ENCODE results near the gene HACD1.

HACD1 gene

GRCh38 chr10:17617031-17617911 lies at the start of gene HACD1:
Gene HACD1 (minus strand): TSS chr10:17617374. CDS start chr10:17617339, 35 bp downstream.
- DNase-seq, result peak; percentile 38 to 65

- DNase-seq, result no peak
Measured at GRCh38 chr10:17665747-17666146, 48.6 kb upstream of the HACD1 start.

- no peak for DNase-seq
Measured at GRCh38 chr10:17663450-17663849, 46.3 kb upstream of the HACD1 start.

GRCh38 chr10:17662193-17663138 lies 45.3 kb upstream of the HACD1 start:
- peak in 1 of 2 donors; percentile 14 for DNase-seq

- DNase-seq, result no peak
Measured at GRCh38 chr10:17661510-17661909, 44.3 kb upstream of the HACD1 start.

- no peak for DNase-seq
Measured at GRCh38 chr10:17660921-17661320, 43.7 kb upstream of the HACD1 start.

- DNase-seq, result no peak
Measured at GRCh38 chr10:17659365-17659764, 42.2 kb upstream of the HACD1 start.

- no peak for DNase-seq
Measured at GRCh38 chr10:17657103-17657500, 39.9 kb upstream of the HACD1 start.

GRCh38 chr10:17655567-17656146 lies 38.5 kb upstream of the HACD1 start:
- peak in 1 of 2 donors; percentile 74 for DNase-seq

GRCh38 chr10:17655009-17655408 lies 37.8 kb upstream of the HACD1 start:
- no peak for DNase-seq

GRCh38 chr10:17652585-17652984 lies 35.4 kb upstream of the HACD1 start:
- DNase-seq, result no peak

- DNase-seq, result no peak
Measured at GRCh38 chr10:17651896-17652295, 34.7 kb upstream of the HACD1 start.

- no peak for DNase-seq
Measured at GRCh38 chr10:17650416-17650815, 33.2 kb upstream of the HACD1 start.

- DNase-seq, result no peak
Measured at GRCh38 chr10:17649836-17650235, 32.7 kb upstream of the HACD1 start.

GRCh38 chr10:17649052-17649451 lies 31.9 kb upstream of the HACD1 start:
- no peak for DNase-seq

- DNase-seq, result no peak
Measured at GRCh38 chr10:17648243-17649035, 31.3 kb upstream of the HACD1 start.

GRCh38 chr10:17647326-17647725 lies 30.2 kb upstream of the HACD1 start:
- DNase-seq, result peak in 1 of 2 donors; percentile 70

- DNase-seq, result no peak
Measured at GRCh38 chr10:17645621-17646345, 28.6 kb upstream of the HACD1 start.

GRCh38 chr10:17644485-17644943 lies 27.3 kb upstream of the HACD1 start:
- no peak for DNase-seq

GRCh38 chr10:17643755-17644484 lies 26.7 kb upstream of the HACD1 start, which contains the start of gene STAM:
Gene STAM (plus strand): TSS chr10:17644151. CDS start chr10:17644340, 189 bp downstream.
- DNase-seq, result peak; percentile 89 to 91

GRCh38 chr10:17643339-17643754 lies 26.2 kb upstream of the HACD1 start:
- DNase-seq, result no peak

Data from bone marrow (tissue), 2 donors.